ENCODE data around the gene CRACR2A. TPM values are rescaled to one million over a fixed set of nuclear protein-coding genes. Genes with fewer than 3 reads are reported as not detected.

CRACR2A gene
- total RNA-seq, 1 experiment from 2014 or later: 0.92 TPM

DNA sequence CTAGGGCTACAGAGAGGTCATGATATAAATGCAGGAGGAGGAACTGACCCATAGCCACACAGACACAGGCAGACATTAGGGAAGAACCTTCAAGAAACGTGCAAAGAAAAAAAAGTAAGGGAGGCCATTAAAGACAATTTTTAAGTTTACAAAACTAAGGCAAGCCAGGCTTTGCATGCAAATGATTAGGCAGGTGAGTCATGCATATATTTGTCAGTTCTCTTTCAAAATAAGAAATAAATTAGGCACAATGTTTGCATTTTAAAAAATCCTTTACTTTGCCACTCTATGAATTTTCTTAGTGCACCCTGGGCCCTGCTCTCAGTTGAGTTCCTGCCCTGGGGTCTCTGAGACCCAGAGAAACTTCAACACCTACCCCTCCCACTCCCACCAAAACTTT lies 186.9 kb downstream of the CRACR2A start:
- CTCF ChIA-PET: no interaction called here
- no peaks in the 10 kb centered on the region for H3K4me1 ChIP-seq (ENCODE audit: control insufficient read depth, insufficient read depth, low read length)
- no peak for DNase-seq (ENCODE audit: low read depth, low spot score)

More for the DNA sequence above, 186.9 kb downstream of the CRACR2A start:
- H3K27me3 ChIP-seq (ENCODE audit: control insufficient read depth, insufficient read depth, low read length): no peaks in the 10 kb centered on the region; the same call in 1 of the 2 replicates
- BruUV-seq (replicated peaks): no TSS peak
- H3K27ac ChIP-seq (ENCODE audit: low read length): no peak overlapping the region
- in situ Hi-C loops (cut with HindIII; ENCODE audit: low pct_unique_long_range_greater_than_20kb, low sequenced_read_pairs): no loop called here
- TF ChIP-seq, protein P1, sequence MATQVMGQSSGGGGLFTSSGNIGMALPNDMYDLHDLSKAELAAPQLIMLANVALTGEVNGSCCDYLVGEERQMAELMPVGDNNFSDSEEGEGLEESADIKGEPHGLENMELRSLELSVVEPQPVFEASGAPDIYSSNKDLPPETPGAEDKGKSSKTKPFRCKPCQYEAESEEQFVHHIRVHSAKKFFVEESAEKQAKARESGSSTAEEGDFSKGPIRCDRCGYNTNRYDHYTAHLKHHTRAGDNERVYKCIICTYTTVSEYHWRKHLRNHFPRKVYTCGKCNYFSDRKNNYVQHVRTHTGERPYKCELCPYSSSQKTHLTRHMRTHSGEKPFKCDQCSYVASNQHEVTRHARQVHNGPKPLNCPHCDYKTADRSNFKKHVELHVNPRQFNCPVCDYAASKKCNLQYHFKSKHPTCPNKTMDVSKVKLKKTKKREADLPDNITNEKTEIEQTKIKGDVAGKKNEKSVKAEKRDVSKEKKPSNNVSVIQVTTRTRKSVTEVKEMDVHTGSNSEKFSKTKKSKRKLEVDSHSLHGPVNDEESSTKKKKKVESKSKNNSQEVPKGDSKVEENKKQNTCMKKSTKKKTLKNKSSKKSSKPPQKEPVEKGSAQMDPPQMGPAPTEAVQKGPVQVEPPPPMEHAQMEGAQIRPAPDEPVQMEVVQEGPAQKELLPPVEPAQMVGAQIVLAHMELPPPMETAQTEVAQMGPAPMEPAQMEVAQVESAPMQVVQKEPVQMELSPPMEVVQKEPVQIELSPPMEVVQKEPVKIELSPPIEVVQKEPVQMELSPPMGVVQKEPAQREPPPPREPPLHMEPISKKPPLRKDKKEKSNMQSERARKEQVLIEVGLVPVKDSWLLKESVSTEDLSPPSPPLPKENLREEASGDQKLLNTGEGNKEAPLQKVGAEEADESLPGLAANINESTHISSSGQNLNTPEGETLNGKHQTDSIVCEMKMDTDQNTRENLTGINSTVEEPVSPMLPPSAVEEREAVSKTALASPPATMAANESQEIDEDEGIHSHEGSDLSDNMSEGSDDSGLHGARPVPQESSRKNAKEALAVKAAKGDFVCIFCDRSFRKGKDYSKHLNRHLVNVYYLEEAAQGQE (IDR thresholded peaks at IDR 0.05; ENCODE audit: insufficient read depth in 1 of 2, low read depth in 2 of 2, low read length in 1 of 2): no peak
- TF ChIP-seq POLR2AphosphoS5 (IDR thresholded peaks at IDR 0.05; ENCODE audit: low read depth, low read length) (no peak), TCF7L2 (IDR thresholded peaks at IDR 0.05; ENCODE audit: low read depth, low read length) (no peak), SIN3A (IDR thresholded peaks at IDR 0.05; ENCODE audit: borderline replicate concordance, insufficient read depth, low read depth, low read length) (no peak)
- TF ChIP-seq, protein P2, sequence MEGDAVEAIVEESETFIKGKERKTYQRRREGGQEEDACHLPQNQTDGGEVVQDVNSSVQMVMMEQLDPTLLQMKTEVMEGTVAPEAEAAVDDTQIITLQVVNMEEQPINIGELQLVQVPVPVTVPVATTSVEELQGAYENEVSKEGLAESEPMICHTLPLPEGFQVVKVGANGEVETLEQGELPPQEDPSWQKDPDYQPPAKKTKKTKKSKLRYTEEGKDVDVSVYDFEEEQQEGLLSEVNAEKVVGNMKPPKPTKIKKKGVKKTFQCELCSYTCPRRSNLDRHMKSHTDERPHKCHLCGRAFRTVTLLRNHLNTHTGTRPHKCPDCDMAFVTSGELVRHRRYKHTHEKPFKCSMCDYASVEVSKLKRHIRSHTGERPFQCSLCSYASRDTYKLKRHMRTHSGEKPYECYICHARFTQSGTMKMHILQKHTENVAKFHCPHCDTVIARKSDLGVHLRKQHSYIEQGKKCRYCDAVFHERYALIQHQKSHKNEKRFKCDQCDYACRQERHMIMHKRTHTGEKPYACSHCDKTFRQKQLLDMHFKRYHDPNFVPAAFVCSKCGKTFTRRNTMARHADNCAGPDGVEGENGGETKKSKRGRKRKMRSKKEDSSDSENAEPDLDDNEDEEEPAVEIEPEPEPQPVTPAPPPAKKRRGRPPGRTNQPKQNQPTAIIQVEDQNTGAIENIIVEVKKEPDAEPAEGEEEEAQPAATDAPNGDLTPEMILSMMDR (IDR thresholded peaks at IDR 0.05): no peak
- H3K9me3 ChIP-seq (ENCODE audit: control insufficient read depth, insufficient read depth, low read depth, low read length): no peaks in the 10 kb centered on the region
- H3K4me3 ChIP-seq (ENCODE audit: low read depth in 2 of 2, low read length in 2 of 2): no peak overlapping the region
- ATAC-seq: no peak
- intact Hi-C loops (cut with micrococcal nuclease; ENCODE audit: unreplicated experiment): no loop called here
- POLR2A ChIA-PET: no interaction called here
- H3K36me3 ChIP-seq (ENCODE audit: control insufficient read depth, insufficient read depth, low read length): no peaks in the 10 kb centered on the region

Other genes starting within 250 kb of the CRACR2A start
- gene PARP11, start 120.3 kb upstream of the CRACR2A start, total RNA-seq (2021; ENCODE audit: unreplicated experiment): 7.3 TPM

Data from Panc1 (cell line).